HepG2 (cell line): Measurements from ENCODE around the gene TOP1. TPM values are rescaled to one million over a fixed set of nuclear protein-coding genes. Genes with fewer than 3 reads are reported as not detected.
A peak's percentile ranks its signal among the peaks of the same experiment; 100 is the strongest.

Source experiments
- ATAC-seq: fragments of 200-7000 bp; cut with Tn5 transposase; 3 replicates; pipeline ENCODE4 v1.9.1; 2020; ENCODE audit warnings: mild to moderate bottlenecking, moderate library complexity
- BruUV-seq: library from RNA; stranded (reverse); fragments of 400-500 nt; replicated peaks from 2 replicates; lab custom pipeline; 2021; lab: Mats Ljungman, UMichigan
- CTCF ChIA-PET: fragments of 300-600 bp; formaldehyde crosslinking; extraction: SDS; loops from one replicate; lab custom pipeline; 2021; ENCODE audit warnings: low total read pairs, inconsistent platforms, low intra/inter-chr PET ratio; lab: Yijun Ruan, JAX
- POLR2A ChIA-PET: fragments of 350-600 bp; sonication (Branson Sonifier 250); formaldehyde crosslinking; loops from one replicate; lab custom pipeline; 2020; ENCODE audit warnings: antibody characterized with exemption, inconsistent platforms; lab: Yijun Ruan, JAX
- DNase-seq: peaks from one replicate; pipeline ENCODE4 v3.0.0-alpha.2; 2015; ENCODE audit warnings: low spot score
- FAIRE-seq: peaks from 3 replicates; lab custom pipeline; 2011; peaks lifted over from hg19 to GRCh38; lab: Jason Lieb, UNC
- H2AFZ ChIP-seq: one replicate; pipeline ENCODE4 v1.6.1; 2011; ENCODE audit warnings: low read length, inconsistent platforms
- H3K27ac ChIP-seq: fragments of 300-600 bp; 3 replicates; pipeline ENCODE4 v1.8.0; 2011; ENCODE audit warnings: mixed run types, mild to moderate bottlenecking, mixed read lengths, low read length, inconsistent platforms; ENCODE audit not compliant: insufficient read depth; ENCODE audit errors: extremely low read length
- H3K27me3 ChIP-seq, 2 experiments: fragments of 200-600 bp in 1 of 2; 2 replicates in 1 of 2; 3 replicates in 1 of 2; pipeline versions ENCODE4 v1.6.0 to v1.8.0; 2011; ENCODE audit warnings: low read length in 2 of 2, mild to moderate bottlenecking in 2 of 2, moderate library complexity in 2 of 2, inconsistent platforms in 1 of 2; ENCODE audit not compliant: insufficient read depth in 2 of 2, control insufficient read depth in 1 of 2
- H3K36me3 ChIP-seq, 2 experiments: fragments of 200-600 bp in 1 of 2; replicated peaks in 1 of 2; 2 replicates in 1 of 2; 3 replicates in 1 of 2; pipeline versions ENCODE4 v1.5.1 to v1.8.0; 2011; ENCODE audit warnings: low read length in 2 of 2, inconsistent platforms in 1 of 2; ENCODE audit not compliant: insufficient read depth in 2 of 2, control insufficient read depth in 1 of 2
- H3K4me1 ChIP-seq: 2 replicates; pipeline ENCODE4 v1.5.1; 2012; ENCODE audit warnings: low read length, inconsistent platforms; ENCODE audit not compliant: insufficient read depth
- H3K4me2 ChIP-seq: 2 replicates; pipeline ENCODE4 v1.6.0; 2011; ENCODE audit warnings: low read depth, low read length, inconsistent platforms
- H3K4me3 ChIP-seq, 3 experiments: fragments of 200-600 bp in 1 of 3; sonication (generic), shearing (Covaris generic) in 1 of 3; replicated peaks in 1 of 3; 2 replicates each; pipeline ENCODE4 v1.5.1; 2011 to 2016; ENCODE audit warnings: low read length in 3 of 3, inconsistent platforms in 2 of 3, low read depth in 2 of 3, mild to moderate bottlenecking in 2 of 3, control low read depth in 1 of 3, mixed read lengths in 1 of 3; ENCODE audit not compliant: insufficient read depth in 1 of 3
- H3K79me2 ChIP-seq: one replicate; pipeline ENCODE4 v1.6.1; 2011; ENCODE audit warnings: low read length, inconsistent platforms; ENCODE audit not compliant: insufficient read depth
- H3K9ac ChIP-seq: 2 replicates; pipeline ENCODE4 v1.6.0; 2011; ENCODE audit warnings: mild to moderate bottlenecking, low read depth, low read length, inconsistent platforms; ENCODE audit not compliant: insufficient read depth
- H3K9me3 ChIP-seq: 2 replicates; pipeline ENCODE4 v1.5.1; 2012; ENCODE audit warnings: mild to moderate bottlenecking, low read length
- H4K20me1 ChIP-seq: 2 replicates; pipeline ENCODE4 v1.6.0; 2011; ENCODE audit warnings: inconsistent platforms, mild to moderate bottlenecking, low read length, moderate library complexity; ENCODE audit not compliant: insufficient read depth
- BRF2 ChIP-seq: sonication (generic); formaldehyde crosslinking; IDR thresholded peaks from 2 replicates; pipeline ENCODE4 v1.8.1; 2022; ENCODE audit warnings: mild to moderate bottlenecking, missing genetic modification reagents
- CHCHD3 ChIP-seq: sonication (generic); formaldehyde crosslinking; IDR thresholded peaks from 2 replicates; pipeline ENCODE4 v1.8.0; 2022; ENCODE audit warnings: mild to moderate bottlenecking, missing genetic modification reagents, moderate library complexity
- DBP ChIP-seq: sonication (generic); formaldehyde crosslinking; IDR thresholded peaks from 2 replicates; pipeline ENCODE4 v1.4.0; 2020; ENCODE audit warnings: missing genetic modification reagents; ENCODE audit errors: not compliant biosample characterization
- DNMT3B ChIP-seq: conservative IDR thresholded peaks from 2 replicates; pipeline ENCODE4 v1.6.1; 2016; ENCODE audit warnings: missing biosample characterization, control low read depth
- KLF15 ChIP-seq: sonication (generic); formaldehyde crosslinking; IDR thresholded peaks from 2 replicates; pipeline ENCODE4 v1.8.1; 2023; ENCODE audit warnings: borderline replicate concordance, mild to moderate bottlenecking, inconsistent platforms, missing genetic modification reagents, mixed read lengths
- MYC ChIP-seq: sonication (generic); formaldehyde crosslinking; IDR thresholded peaks from 2 replicates; pipeline ENCODE4 v1.9.0; 2021; ENCODE audit warnings: missing genetic modification reagents, borderline replicate concordance
- MYNN ChIP-seq: sonication (generic); formaldehyde crosslinking; IDR thresholded peaks from 2 replicates; pipeline ENCODE4 v1.4.0; 2020; ENCODE audit warnings: mild to moderate bottlenecking, low read depth, missing genetic modification reagents
- NKX3-1 ChIP-seq: sonication (generic); formaldehyde crosslinking; IDR thresholded peaks from 2 replicates; pipeline ENCODE4 v1.5.0; 2020; ENCODE audit warnings: missing genetic modification reagents
- NR1H2 ChIP-seq: sonication (generic); formaldehyde crosslinking; IDR thresholded peaks from 2 replicates; pipeline ENCODE4 v1.8.1; 2022; ENCODE audit warnings: low read depth, missing genetic modification reagents, borderline replicate concordance
- NR2F6 ChIP-seq, 2 experiments: IDR thresholded peaks; 2 replicates each; pipeline ENCODE4 v1.6.1; 2016; ENCODE audit warnings: antibody characterized with exemption in 1 of 2, mild to moderate bottlenecking in 1 of 2
- SMAD9 ChIP-seq: sonication (generic); formaldehyde crosslinking; IDR thresholded peaks from 2 replicates; pipeline ENCODE4 v1.5.1; 2020; ENCODE audit warnings: mild to moderate bottlenecking, missing genetic modification reagents
- YEATS2 ChIP-seq: sonication (generic); formaldehyde crosslinking; IDR thresholded peaks from 2 replicates; pipeline ENCODE4 v1.4.0; 2020; ENCODE audit warnings: missing genetic modification reagents, borderline replicate concordance
- ZBTB33 ChIP-seq: sonication (generic); formaldehyde crosslinking; IDR thresholded peaks from 2 replicates; pipeline ENCODE4 v1.4.0; 2020; ENCODE audit warnings: missing genetic modification reagents
- ZFP1 ChIP-seq: IDR thresholded peaks from 2 replicates; pipeline ENCODE4 v1.6.1; 2016
- ZNF34 ChIP-seq: sonication (generic); formaldehyde crosslinking; IDR thresholded peaks from 2 replicates; pipeline ENCODE4 v1.4.0; 2020; ENCODE audit warnings: mild to moderate bottlenecking, missing genetic modification reagents, borderline replicate concordance
- ZNF512 ChIP-seq: sonication (generic); formaldehyde crosslinking; IDR thresholded peaks from 2 replicates; pipeline ENCODE4 v1.4.0; 2020; ENCODE audit warnings: mild to moderate bottlenecking, missing genetic modification reagents
- ZNF589 ChIP-seq: sonication (generic); formaldehyde crosslinking; conservative IDR thresholded peaks from 2 replicates; pipeline ENCODE4 v1.8.0; 2022; ENCODE audit warnings: mild to moderate bottlenecking, moderate library complexity, missing genetic modification reagents
- WGBS: methylation state at CpG from one replicate; pipeline ENCODE4 v1.1.6; 2017; ENCODE audit warnings: low lambda C conversion rate; 5-methylcytosine and 5-hydroxymethylcytosine counted together
- in situ Hi-C: cut with HindIII; loops from 2 replicates; pipeline ENCODE4 v1.10.0; 2017; ENCODE audit warnings: low pct_unique_long_range_greater_than_20kb; ENCODE audit not compliant: extremely low pct_ligation_motif_present
- intact Hi-C: fragments of 100-400 bp; cut with micrococcal nuclease; formaldehyde crosslinking; loops from one replicate; pipeline ENCODE4 v1.10.0; 2022; ENCODE audit not compliant: unreplicated experiment
- polyA plus RNA-seq, 8 experiments: library from polyadenylated mRNA; depleted of rRNA in 3 of 8; stranded (reverse) in 7 of 8; unstranded in 1 of 8; fragments of >200 nt; fragmentation: Illumina TruSeq in 4 of 8; extraction: Trizol in 4 of 8; gene quantifications; 2 replicates each; pipeline versions ENCODE4 v1.2.1 to v1.2.3, GENCODE V29; 2011 to 2016; ENCODE audit warnings: low read depth in 4 of 8, missing spikeins in 1 of 8, mixed read lengths in 1 of 8; ENCODE audit not compliant: insufficient read depth in 1 of 8
- total RNA-seq, 5 experiments: library from RNA; depleted of rRNA; stranded (reverse); fragments of >200 nt; fragmentation: Illumina TruSeq; extraction: Trizol; gene quantifications; 2 replicates each; pipeline ENCODE4 v1.2.3, GENCODE V29; 2016; ENCODE audit warnings: low read depth in 1 of 5

Gene TOP1
- total and polyA plus RNA-seq, 2 of the 13 experiments (the other 11 are each of a cell fraction or from before 2014, with no cell fraction given), result 10.2 to 19.4 TPM

GRCh38 chr20:41137614-41138474 lies 109.2 kb downstream of the TOP1 start:
- Histone ChIP-seq H2AFZ (no peak overlapping the region), H3K27ac (peak overlapping the region; percentile 85), H3K36me3 (peaks cover 0 to 3% of the 10 kb centered on the region in 2 experiments; a peak in 3 of 5 replicates), H3K9ac (peak overlapping the region; percentile 96), H3K4me3 (peak overlapping the region; percentile 81 to 91 (median 85)), H3K4me1 (peaks cover 77% of the 10 kb centered on the region), H3K4me2 (peak overlapping the region; percentile 97), H4K20me1 (peaks cover 5% of the 10 kb centered on the region), H3K27me3 (no peaks in the 10 kb centered on the region), H3K9me3 (no peaks in the 10 kb centered on the region), H3K79me2 (peaks cover 54% of the 10 kb centered on the region)
- DNase-seq, result peak; percentile 72
- ATAC-seq, result peak; percentile 1
- POLR2A ChIA-PET, result interaction anchor here (0.7 to 2.1 kb wide), 5 partner anchors 9 to 203 kb away, joined by 3 to 13 read pairs (median 4); partner anchors contain the start of gene LPIN3
- BruUV-seq, result no TSS peak
- WGBS, result 0% methylated on average over 42 of the region's 66 CpGs
- no peak for FAIRE-seq
- intact Hi-C loops (loop anchor here (2.0 kb wide), 2 partner anchors 15 to 35 kb away; no protein-coding TSS in a partner anchor), in situ Hi-C loops (loop anchor here (10.0 kb wide), 1 partner anchor 197 kb away; no protein-coding TSS in a partner anchor)
- CTCF ChIA-PET, result no interaction called here
- 0 out of 2 replicates have a peak, but pooled peaks have one; percentile 18 for TF ChIP-seq ZNF589 (CRISPR knock-in tag)
- TF ChIP-seq ZBTB33 (CRISPR knock-in tag), result peak; percentile 39; the same call in 1 of the 2 replicates
- TF ChIP-seq DNMT3B (CRISPR knock-in tag), result no peak
- TF ChIP-seq NR2F6 (IDR thresholded peaks at IDR 0.05), result no peak
- no peak; the same call in 1 of the 2 replicates for TF ChIP-seq NR2F6 (CRISPR knock-in tag; IDR thresholded peaks at IDR 0.05)
- peak; percentile 73; the same call in 1 of the 2 replicates for TF ChIP-seq NKX3-1 (CRISPR knock-in tag)
- TF ChIP-seq YEATS2 (CRISPR knock-in tag), result peak; percentile 99
- TF ChIP-seq ZNF34 (CRISPR knock-in tag), result 0 out of 2 replicates have a peak, but pooled peaks have one; percentile 43
- TF ChIP-seq MYNN (CRISPR knock-in tag), result no peak
- no peak for TF ChIP-seq SMAD9 (CRISPR knock-in tag)
- TF ChIP-seq DBP (CRISPR knock-in tag), result peak; percentile 76
- peak; percentile 74; the same call in 1 of the 2 replicates for TF ChIP-seq MYC (CRISPR knock-in tag)
- TF ChIP-seq BRF2 (CRISPR knock-in tag), result no peak
- 0 out of 2 replicates have a peak, but pooled peaks have one; percentile 19 for TF ChIP-seq ZNF512 (CRISPR knock-in tag)
- TF ChIP-seq ZFP1 (CRISPR knock-in tag), result no peak
- peak; percentile 72; the same call in 1 of the 2 replicates for TF ChIP-seq NR1H2 (CRISPR knock-in tag)
- TF ChIP-seq KLF15, result 0 out of 2 replicates have a peak, but pooled peaks have one; percentile 42
- no peak for TF ChIP-seq CHCHD3 (CRISPR knock-in tag)
